Measurements from ENCODE around the gene ZNF253.
"Not testable (repeated sequence)": the region's sequence is repeated elsewhere in the genome, so short reads cannot be mapped to it uniquely, and the experiment has no call there.

DNA sequence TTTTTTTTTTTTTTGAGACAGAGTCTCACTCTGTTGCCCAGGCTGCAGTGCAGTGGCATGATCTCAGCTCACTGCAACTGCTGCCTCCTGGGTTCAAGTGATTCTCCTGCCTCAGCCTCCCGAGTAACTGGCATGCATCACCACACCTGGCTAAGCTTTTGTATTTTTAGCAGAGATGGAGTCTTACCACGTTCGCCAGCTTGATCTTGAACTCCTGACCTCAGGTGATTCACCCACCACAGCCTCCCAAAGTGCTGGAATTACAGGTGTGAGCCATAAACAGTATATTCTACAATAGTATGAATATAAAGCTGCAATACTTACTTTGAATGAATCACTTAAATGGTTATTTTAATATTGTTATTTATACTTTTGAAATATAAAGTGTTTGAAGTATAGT is 41.9 kb downstream of the ZNF253 start:
- TF ChIP-seq BHLHE40 (IDR thresholded peaks at IDR 0.05; ENCODE audit: low read length); POLR2A (conservative IDR thresholded peaks at IDR 0.05): not testable (repeated sequence)

All from K562 (cell line).